ENCODE measurements around the gene CA7.
"Not testable (repeated sequence)": the region's sequence is repeated elsewhere in the genome, so short reads cannot be mapped to it uniquely, and the experiment has no call there.

CA7 gene

GRCh38 chr16:66847533-66848067 lies 3.4 kb downstream of the CA7 start:
- no peak for DNase-seq

GRCh38 chr16:66848172-66848571 lies 4.0 kb downstream of the CA7 start:
- DNase-seq: no peak

GRCh38 chr16:66849021-66849420 lies 4.8 kb downstream of the CA7 start:
- no peak for DNase-seq

GRCh38 chr16:66849549-66849948 lies 5.3 kb downstream of the CA7 start:
- DNase-seq: no peak

- DNase-seq: no peak
Measured at GRCh38 chr16:66850115-66850815, 6.1 kb downstream of the CA7 start.

- no peak for DNase-seq
Measured at GRCh38 chr16:66851166-66851964, 7.2 kb downstream of the CA7 start.

GRCh38 chr16:66853261-66854139 lies 9.3 kb downstream of the CA7 start:
- no peak for DNase-seq

- DNase-seq: no peak
Measured at GRCh38 chr16:66856184-66856730, 12.0 kb downstream of the CA7 start.

- no peak for DNase-seq
Measured at GRCh38 chr16:66856801-66857200, 12.6 kb downstream of the CA7 start.

GRCh38 chr16:66857437-66857836 lies 13.2 kb downstream of the CA7 start:
- DNase-seq: no peak

GRCh38 chr16:66858740-66859396 lies 14.7 kb downstream of the CA7 start:
- no peak for DNase-seq

GRCh38 chr16:66859397-66860068 lies 15.3 kb downstream of the CA7 start:
- DNase-seq: no peak

- DNase-seq: no peak
Measured at GRCh38 chr16:66862023-66862520, 17.9 kb downstream of the CA7 start.

- DNase-seq: no peak
Measured at GRCh38 chr16:66863707-66864106, 19.5 kb downstream of the CA7 start.

GRCh38 chr16:66869424-66869823 lies 25.2 kb downstream of the CA7 start:
- no peak for DNase-seq

GRCh38 chr16:66871363-66871762 lies 27.1 kb downstream of the CA7 start:
- not testable (repeated sequence) for DNase-seq

GRCh38 chr16:66871840-66872239 lies 27.6 kb downstream of the CA7 start:
- DNase-seq: no peak

GRCh38 chr16:66872559-66872942 lies 28.3 kb downstream of the CA7 start:
- no peak for DNase-seq

GRCh38 chr16:66872943-66873684 lies 28.9 kb downstream of the CA7 start:
- DNase-seq: no peak

GRCh38 chr16:66873685-66874055 lies 29.5 kb downstream of the CA7 start:
- no peak for DNase-seq
